ENCODE data around the gene RAB5A. TPM values are rescaled to one million over a fixed set of nuclear protein-coding genes. Genes with fewer than 3 reads are reported as not detected.
"Not testable (repeated sequence)": the region's sequence is repeated elsewhere in the genome, so short reads cannot be mapped to it uniquely, and the experiment has no call there.

The RAB5A gene, protein sequence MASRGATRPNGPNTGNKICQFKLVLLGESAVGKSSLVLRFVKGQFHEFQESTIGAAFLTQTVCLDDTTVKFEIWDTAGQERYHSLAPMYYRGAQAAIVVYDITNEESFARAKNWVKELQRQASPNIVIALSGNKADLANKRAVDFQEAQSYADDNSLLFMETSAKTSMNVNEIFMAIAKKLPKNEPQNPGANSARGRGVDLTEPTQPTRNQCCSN
- total RNA-seq, result 69.1 and 88.1 TPM in 2 replicates

DNA sequence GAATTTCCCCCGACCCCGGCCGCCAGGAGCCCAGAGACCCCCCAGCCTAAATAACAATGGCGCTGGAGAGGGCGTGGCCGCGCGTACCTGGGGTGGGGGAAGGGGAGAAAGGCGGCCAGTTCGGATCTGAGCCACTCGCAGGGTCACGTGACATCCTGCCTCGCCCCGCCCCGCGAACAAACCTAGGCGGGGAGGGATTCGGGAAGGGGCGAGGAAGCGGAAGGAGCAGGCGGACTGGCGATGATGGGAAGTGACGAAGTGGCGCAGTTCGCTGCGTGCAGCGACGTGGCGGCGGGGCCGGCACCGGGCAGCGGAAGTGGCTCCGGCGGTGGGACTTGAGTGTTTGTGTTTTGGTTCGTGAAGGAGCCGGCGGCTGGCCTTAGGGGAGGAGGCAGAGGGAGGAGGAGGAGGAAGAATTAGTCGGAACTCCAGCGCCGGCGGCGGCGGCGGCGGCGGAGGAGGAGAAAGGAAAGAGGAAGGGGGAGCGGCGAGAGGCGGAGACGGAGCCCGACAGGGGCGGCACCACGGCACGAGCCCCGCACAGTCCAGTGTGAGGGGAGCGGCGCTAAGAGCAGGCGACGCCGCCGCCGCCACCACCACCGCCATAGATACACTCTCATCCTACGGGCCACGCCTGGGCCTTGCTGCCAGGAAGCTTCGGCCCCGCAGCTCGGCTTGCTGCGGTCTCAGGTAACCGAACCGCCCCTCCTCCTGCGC, at the start of gene RAB5A:
Gene RAB5A (plus strand): TSS at position 266 of the 717 bp plus-strand sequence. CDS start 3,802 bp downstream, outside the sequence.
- TF ChIP-seq, protein P1, sequence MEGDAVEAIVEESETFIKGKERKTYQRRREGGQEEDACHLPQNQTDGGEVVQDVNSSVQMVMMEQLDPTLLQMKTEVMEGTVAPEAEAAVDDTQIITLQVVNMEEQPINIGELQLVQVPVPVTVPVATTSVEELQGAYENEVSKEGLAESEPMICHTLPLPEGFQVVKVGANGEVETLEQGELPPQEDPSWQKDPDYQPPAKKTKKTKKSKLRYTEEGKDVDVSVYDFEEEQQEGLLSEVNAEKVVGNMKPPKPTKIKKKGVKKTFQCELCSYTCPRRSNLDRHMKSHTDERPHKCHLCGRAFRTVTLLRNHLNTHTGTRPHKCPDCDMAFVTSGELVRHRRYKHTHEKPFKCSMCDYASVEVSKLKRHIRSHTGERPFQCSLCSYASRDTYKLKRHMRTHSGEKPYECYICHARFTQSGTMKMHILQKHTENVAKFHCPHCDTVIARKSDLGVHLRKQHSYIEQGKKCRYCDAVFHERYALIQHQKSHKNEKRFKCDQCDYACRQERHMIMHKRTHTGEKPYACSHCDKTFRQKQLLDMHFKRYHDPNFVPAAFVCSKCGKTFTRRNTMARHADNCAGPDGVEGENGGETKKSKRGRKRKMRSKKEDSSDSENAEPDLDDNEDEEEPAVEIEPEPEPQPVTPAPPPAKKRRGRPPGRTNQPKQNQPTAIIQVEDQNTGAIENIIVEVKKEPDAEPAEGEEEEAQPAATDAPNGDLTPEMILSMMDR (IDR thresholded peaks at IDR 0.05; ENCODE audit: extremely low read depth, low read depth, low read length), result no peak
- Histone ChIP-seq H4K20me1 (ENCODE audit: insufficient read depth, low read length) (peaks cover 36% of the 10 kb centered on the region), H3K9me3 (ENCODE audit: low read depth, low read length) (no peaks in the 10 kb centered on the region), H3K4me2 (ENCODE audit: insufficient read depth, low read length) (peak within 1 kb of the TSS; percentile 89), H3K27me3 (ENCODE audit: insufficient read depth, low read length) (no peaks in the 10 kb centered on the region), H2AFZ (ENCODE audit: low read length) (peak within 1 kb of the TSS; percentile 91), H3K36me3 (ENCODE audit: insufficient read depth, low read length) (peaks cover 13% of the 10 kb centered on the region), H3K79me2 (ENCODE audit: insufficient read depth, low read length) (peaks cover 52% of the 10 kb centered on the region), H3K4me3 (ENCODE audit: insufficient read depth, low read length) (peak within 1 kb of the TSS; percentile 97), H3K4me1 (ENCODE audit: insufficient read depth, low read length) (peaks cover 19% of the 10 kb centered on the region), H3K27ac (ENCODE audit: low read depth, low read length) (peak within 1 kb of the TSS; percentile 91)
- peak; percentile 97 for DNase-seq (ENCODE audit: insufficient read length, low spot score, missing footprints)

DNA sequence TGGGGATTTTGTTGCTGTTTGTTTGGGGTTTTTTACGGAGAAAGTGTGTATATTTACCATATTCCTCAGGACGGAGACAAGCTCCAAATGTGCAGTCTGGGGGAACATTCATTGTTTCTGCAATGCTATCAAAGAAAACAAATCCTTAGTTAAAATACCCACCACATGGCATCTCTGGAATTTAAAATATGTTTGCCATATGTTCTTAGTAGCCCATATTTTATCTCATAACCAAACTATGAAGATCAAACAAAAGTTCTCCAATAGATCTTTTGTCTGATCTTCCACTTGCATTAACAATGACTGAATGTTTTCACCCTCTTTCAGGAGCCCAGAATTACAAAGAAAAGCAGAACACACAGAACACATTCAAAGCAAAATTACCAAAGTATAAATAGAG, 48.2 kb upstream of the RAB5A start:
- Histone ChIP-seq H3K79me2 (ENCODE audit: insufficient read depth, low read length) (no peaks in the 10 kb centered on the region), H2AFZ (ENCODE audit: low read length) (peak overlapping the region; percentile 45), H3K4me2 (ENCODE audit: insufficient read depth, low read length) (peak overlapping the region; percentile 52), H3K4me1 (ENCODE audit: insufficient read depth, low read length) (peaks cover 5% of the 10 kb centered on the region), H3K27ac (ENCODE audit: low read depth, low read length) (no peak overlapping the region), H3K4me3 (ENCODE audit: insufficient read depth, low read length) (no peak overlapping the region), H4K20me1 (ENCODE audit: insufficient read depth, low read length) (no peaks in the 10 kb centered on the region), H3K9me3 (ENCODE audit: low read depth, low read length) (no peaks in the 10 kb centered on the region), H3K36me3 (ENCODE audit: insufficient read depth, low read length) (no peaks in the 10 kb centered on the region), H3K27me3 (ENCODE audit: insufficient read depth, low read length) (no peaks in the 10 kb centered on the region)
- peak; percentile 53 for DNase-seq (ENCODE audit: insufficient read length, low spot score, missing footprints)
- TF ChIP-seq, protein P1 (IDR thresholded peaks at IDR 0.05; ENCODE audit: extremely low read depth, low read depth, low read length), result no peak

DNA sequence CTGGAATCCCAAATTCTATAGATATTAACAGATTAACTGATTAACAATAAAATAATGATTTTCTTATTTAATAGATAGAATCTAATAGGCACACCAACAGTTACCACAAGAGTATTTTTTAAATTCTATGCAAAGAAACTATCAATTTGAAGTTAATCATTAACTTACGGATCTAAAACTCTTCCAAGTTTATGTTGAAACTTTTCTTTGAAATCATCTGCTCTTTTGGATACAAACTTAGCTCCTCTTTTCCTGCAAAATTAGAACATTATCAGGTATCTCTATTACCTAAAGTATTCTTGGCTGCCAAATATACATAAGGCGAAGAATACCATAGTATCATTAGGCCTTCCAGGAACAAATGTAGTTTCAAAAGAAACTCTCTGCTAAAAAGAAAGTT, 47.6 kb upstream of the RAB5A start:
- no peaks in the 10 kb centered on the region for H3K36me3 ChIP-seq (ENCODE audit: insufficient read depth, low read length)
- no peak overlapping the region for H2AFZ ChIP-seq (ENCODE audit: low read length)
- no peaks in the 10 kb centered on the region for H3K27me3 ChIP-seq (ENCODE audit: insufficient read depth, low read length)
- no peaks in the 10 kb centered on the region for H4K20me1 ChIP-seq (ENCODE audit: insufficient read depth, low read length)
- TF ChIP-seq, protein P1 (IDR thresholded peaks at IDR 0.05; ENCODE audit: extremely low read depth, low read depth, low read length), result no peak
- no peak for DNase-seq (ENCODE audit: insufficient read length, low spot score, missing footprints)
- H3K27ac ChIP-seq (ENCODE audit: low read depth, low read length), result no peak overlapping the region
- H3K4me3 ChIP-seq (ENCODE audit: insufficient read depth, low read length), result no peak overlapping the region
- H3K4me1 ChIP-seq (ENCODE audit: insufficient read depth, low read length), result peaks cover 5% of the 10 kb centered on the region
- no peaks in the 10 kb centered on the region for H3K79me2 ChIP-seq (ENCODE audit: insufficient read depth, low read length)
- H3K9me3 ChIP-seq (ENCODE audit: low read depth, low read length), result no peaks in the 10 kb centered on the region
- H3K4me2 ChIP-seq (ENCODE audit: insufficient read depth, low read length), result no peak overlapping the region

DNA sequence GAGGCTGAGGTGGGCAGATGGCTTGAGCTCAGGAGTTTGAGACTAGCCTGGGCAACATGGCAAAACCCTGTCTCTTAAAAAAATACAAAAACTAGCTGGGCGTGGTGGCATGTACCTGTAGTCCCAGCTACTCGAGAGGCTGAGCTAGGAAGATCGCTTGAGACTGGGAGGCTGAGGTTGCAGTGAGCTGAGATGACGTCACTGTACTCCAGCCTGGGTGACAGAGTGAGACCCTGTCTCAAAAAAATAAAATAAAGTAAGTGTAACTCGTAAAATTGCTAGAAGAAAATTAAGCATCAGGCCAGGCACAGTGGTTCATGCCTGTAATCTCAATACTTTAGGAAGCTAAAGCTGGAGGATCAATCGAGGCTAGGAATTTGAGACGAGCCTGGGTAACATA, 47.1 kb upstream of the RAB5A start:
- not testable (repeated sequence) for H3K27me3 ChIP-seq (ENCODE audit: insufficient read depth, low read length); H3K36me3 ChIP-seq (ENCODE audit: insufficient read depth, low read length); H3K79me2 ChIP-seq (ENCODE audit: insufficient read depth, low read length)

More for the DNA sequence above, 47.1 kb upstream of the RAB5A start:
- H3K27ac ChIP-seq (ENCODE audit: low read depth, low read length); DNase-seq (ENCODE audit: insufficient read length, low spot score, missing footprints); H3K9me3 ChIP-seq (ENCODE audit: low read depth, low read length); H2AFZ ChIP-seq (ENCODE audit: low read length); H3K4me2 ChIP-seq (ENCODE audit: insufficient read depth, low read length); H3K4me3 ChIP-seq (ENCODE audit: insufficient read depth, low read length); H4K20me1 ChIP-seq (ENCODE audit: insufficient read depth, low read length); H3K4me1 ChIP-seq (ENCODE audit: insufficient read depth, low read length): not testable (repeated sequence)

Measured in osteoblast (primary cell).